GM23338 (cell line): Measurements from ENCODE around the gene SIAE.

Experiments
- CREB1 ChIP-seq: fragments of 250-450 bp; sonication (Bioruptor Pico); IDR thresholded peaks from 2 replicates; pipeline ENCODE4 v1.5.0; 2020; ENCODE audit warnings: low read depth, mild to moderate bottlenecking, moderate library complexity
- CTCF ChIP-seq, 2 experiments: fragments of 200-600 bp in 1 of 2; sonication (generic) in 1 of 2; conservative IDR thresholded peaks; 2 replicates each; pipeline versions ENCODE4 v1.5.1 to v1.6.1; 2016 to 2017; ENCODE audit warnings: antibody characterized with exemption in 2 of 2, low read depth in 2 of 2, mild to moderate bottlenecking in 2 of 2, moderate library complexity in 1 of 2
- EZH2 ChIP-seq: fragments of 200-600 bp; sonication (generic); IDR thresholded peaks from one replicate; pipeline ENCODE4 v1.8.0; 2017; ENCODE audit warnings: antibody characterized with exemption, mild to moderate bottlenecking, low read depth; ENCODE audit not compliant: unreplicated experiment
- JUNB ChIP-seq: IDR thresholded peaks from one replicate; pipeline ENCODE4 v1.6.1; 2016; ENCODE audit warnings: antibody characterized with exemption; ENCODE audit not compliant: unreplicated experiment
- REST ChIP-seq: IDR thresholded peaks from one replicate; pipeline ENCODE4 v1.6.1; 2018; ENCODE audit warnings: antibody characterized with exemption; ENCODE audit not compliant: unreplicated experiment
- STAT1 ChIP-seq: IDR thresholded peaks from one replicate; pipeline ENCODE4 v1.6.1; 2016; ENCODE audit warnings: antibody characterized with exemption; ENCODE audit not compliant: unreplicated experiment

- TF ChIP-seq JUNB (no peak), EZH2 (no peak), CTCF (conservative IDR thresholded peaks at IDR 0.05; ENCODE audit: low read depth in 2 of 2) (peak; percentile 75 to 81), REST (no peak), CREB1 (CRISPR knock-in tag) (no peak), STAT1 (no peak)
Observed at GRCh38 chr11:124586238-124586860, 87.2 kb downstream of the SIAE start.
